Midbrain (tissue), 1 donor: Measurements from ENCODE around the gene FAM72B.
A peak's percentile ranks its signal among the peaks of the same experiment; 100 is the strongest.
"Not testable (repeated sequence)": the region's sequence is repeated elsewhere in the genome, so short reads cannot be mapped to it uniquely, and the experiment has no call there.

Experiments
- DNase-seq: peaks from one replicate; lab custom pipeline; 2025; lab: John Stamatoyannopoulos, UW

Gene FAM72B

GRCh38 chr1:121200232-121200631 is 16.1 kb upstream of the FAM72B start:
- not testable (repeated sequence) for DNase-seq

- not testable (repeated sequence) for DNase-seq
These were observed 15.6 kb upstream of the FAM72B start for GRCh38 chr1:121199763-121200162.

DNA sequence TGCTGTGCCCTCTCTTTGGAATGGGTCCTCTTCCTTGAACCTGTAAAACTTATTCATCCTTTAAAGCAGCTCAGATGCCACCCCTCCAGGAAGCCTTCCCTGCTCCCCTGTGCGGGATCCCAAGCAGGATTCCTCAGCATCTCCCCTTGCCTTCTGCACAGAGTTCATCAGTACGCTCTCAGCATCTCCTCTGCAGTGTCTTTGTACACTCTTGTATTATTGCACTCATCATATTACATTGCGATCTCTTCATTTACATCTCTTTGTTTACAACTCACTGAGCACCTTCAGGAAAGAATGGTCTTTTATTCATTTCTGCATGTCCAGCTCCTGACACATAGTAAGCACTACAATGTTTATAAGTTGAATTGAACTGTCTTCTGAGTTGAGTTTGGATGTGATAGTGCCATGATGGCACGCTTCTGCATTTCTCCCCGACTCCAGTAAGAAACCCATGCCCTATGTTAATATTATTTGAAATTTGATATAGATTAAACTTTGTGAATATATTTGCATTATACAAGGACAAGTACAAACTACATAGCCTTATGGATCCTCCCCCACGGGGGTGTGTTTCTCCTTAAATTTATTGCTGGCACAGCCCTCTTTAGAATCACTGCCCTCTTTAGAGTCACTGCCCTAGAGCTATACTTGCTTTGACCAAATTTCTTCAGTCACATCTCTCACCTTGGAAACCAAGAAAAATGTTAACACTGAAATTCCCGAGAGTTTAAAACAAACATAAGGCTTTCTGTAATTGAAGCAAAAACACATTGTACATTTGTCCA is 13.1 kb upstream of the FAM72B start:
- DNase-seq, result not testable (repeated sequence)

DNA sequence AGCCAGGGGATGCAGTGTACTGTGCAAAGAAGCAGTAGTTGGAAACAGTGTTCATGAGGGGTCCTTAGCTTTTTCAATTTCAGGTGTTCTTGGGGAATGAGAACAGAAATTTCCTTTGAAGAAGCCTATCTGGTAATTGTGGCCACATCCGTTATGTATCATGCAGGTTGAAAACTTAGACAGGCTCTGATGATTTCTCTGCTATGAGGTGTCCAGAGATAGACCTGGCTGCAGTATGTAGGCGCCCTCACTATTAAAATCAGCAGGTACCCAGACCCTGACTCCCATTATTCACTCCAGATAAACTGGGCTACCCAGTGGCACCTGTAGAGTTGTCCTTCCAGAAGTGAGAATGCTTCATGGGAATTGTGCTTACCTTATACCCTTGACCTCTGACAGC is 8.4 kb upstream of the FAM72B start:
- not testable (repeated sequence) for DNase-seq

DNA sequence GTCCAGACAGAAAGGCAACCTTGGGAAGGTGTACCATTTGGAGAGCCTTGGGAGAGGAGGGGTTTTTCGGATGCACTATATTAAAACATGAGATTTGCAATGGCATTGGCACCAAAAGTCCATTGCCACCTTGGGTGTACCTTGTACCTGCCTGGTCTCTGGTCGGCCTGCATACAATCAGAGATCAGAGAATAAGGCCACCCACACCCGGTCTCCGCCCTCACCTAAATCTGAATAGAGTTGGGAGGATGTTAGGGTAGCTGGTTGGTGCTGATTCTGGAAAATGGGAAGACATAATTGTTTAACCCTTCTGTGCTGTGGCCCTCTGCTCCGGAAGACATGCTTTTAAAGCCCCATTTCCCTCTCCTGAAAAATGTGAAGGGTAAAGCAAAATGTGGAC is 3.8 kb upstream of the FAM72B start:
- DNase-seq, result not testable (repeated sequence)

DNA sequence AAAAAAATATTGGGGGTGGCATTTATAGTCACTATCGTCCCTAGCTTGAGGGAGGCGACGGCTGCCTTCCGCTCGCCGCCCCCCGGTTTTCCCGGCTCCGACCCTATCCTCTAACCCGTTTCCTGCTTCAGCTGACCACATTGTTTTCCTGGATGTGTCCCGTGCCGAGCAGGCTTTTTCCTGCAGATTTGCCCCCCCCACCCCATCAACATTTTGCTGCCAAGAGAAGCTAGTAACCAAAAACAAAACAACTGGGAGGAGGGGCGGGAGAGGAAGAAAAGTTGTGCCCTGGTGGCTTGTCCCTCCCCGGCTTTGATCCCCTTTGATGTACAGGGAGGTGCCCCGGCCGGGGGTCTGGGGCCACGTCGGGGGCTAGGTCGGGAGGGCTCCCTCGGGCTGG is 2.1 kb upstream of the FAM72B start:
- DNase-seq, result not testable (repeated sequence)

DNA sequence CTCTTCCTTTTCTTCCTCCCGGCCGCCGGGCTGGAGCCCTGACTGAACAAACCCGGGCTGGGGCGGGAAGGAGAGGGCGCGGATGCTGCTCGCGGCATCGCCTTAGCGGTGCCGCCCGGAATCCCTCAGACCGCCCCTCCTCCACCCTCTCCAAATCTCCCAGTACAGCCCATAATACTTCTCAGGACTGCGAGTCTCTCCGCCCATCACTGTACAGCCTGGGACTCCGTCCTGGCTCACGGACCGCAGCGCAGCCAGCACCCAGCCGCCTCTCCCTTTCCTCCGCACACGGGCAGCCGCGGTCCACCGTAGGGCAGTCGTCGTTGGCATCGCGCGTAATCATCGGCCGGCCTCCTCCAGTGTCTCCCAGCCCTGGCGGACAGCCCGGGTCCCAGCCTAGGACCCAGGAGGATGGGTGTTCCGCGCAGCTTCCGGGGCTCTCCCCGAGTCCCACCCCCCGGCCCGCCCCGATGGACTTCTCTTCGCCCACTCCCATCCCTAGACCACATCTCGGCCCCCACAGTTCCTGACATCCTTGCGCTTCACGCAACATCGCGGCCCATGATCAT is 1.1 kb upstream of the FAM72B start:
- not testable (repeated sequence) for DNase-seq

DNA sequence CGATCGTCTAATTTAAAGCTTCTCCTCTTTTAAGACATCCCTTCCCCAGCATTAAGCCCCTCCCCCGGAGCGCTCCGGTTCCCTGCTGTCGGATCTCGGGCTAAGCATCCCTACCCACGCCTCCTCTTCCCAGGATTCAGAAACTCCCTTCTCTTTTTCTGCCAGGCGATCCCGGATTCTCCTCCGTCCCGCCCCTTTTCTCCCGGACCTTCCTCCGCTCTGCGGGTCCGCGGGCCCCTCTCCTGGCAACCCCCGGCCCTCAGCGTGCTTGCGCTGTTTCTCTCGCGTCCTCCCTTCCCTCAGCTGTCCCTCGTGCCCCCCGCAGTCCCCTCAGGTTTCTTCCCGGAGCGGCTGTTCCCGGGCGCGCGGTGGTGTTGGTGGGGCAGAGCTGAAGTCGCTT is 273 bp downstream of the FAM72B start:
- not testable (repeated sequence) for DNase-seq

DNA sequence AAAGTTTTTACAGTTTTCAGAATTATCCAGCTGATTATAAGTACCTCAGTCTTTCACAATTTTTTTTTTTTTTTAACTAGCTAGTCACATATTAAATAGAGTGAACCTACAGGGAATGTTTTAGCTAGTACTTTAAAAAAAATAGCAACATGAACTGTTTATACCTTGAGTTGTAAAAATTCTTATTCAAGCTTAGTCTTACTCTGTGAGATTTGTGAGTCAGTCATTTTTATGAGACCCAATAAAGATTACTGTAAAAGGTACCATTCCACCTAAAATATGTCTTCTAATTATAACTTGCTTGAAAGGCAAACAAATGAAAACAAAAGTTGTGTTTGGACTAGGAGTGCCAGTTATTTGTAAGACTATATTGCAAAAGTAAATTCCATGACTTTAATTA is 5.9 kb downstream of the FAM72B start:
- DNase-seq, result not testable (repeated sequence)

GRCh38 chr1:121176649-121177048 is 7.5 kb downstream of the FAM72B start:
- not testable (repeated sequence) for DNase-seq

DNA sequence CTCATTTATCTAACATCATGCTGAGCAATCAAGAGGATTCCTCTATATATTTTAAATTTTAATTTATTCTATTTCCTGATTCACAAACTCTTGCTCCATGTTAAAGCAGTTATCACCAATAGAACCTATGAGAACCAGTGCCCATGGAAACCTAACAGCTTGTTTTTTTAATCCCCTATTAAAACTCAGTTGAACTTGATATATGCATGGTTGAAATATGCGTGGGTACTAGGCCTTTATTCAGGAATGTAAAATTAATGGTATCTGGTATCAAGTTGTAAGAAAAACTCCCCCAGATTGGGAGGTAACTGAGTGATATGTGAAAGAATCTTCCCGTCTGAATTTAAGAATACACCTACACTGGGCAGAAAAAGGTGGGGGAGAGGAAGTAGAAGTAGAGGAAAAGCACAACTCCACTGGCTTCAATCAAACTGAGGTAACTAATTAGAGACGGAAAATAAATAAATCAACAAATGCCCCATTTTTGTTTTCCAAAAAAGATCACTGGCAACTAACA is 15.9 kb downstream of the FAM72B start:
- not testable (repeated sequence) for DNase-seq

DNA sequence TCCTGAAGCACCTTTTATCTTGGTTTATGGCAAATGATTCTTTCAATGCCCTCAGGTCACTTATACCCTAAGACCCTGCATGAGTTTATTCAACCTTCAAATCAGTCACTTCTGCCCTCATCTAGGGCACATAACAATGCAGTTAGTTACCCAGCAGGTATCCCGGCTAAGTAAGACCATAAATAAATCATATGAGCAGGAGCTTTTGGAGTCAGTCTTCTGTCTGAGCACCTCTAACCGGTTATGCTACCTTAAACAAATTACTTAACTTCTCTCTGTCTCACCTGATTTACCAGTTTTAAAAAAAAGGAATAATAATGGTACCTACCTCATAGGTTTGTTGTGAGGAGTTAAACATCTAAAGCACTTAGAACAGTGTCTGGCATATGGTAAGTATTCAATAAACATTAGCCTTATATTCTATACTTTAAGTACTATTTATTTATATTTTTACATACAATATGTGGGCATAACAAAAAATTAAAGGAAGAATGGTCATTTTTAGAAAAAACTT is 16.9 kb downstream of the FAM72B start:
- not testable (repeated sequence) for DNase-seq

DNA sequence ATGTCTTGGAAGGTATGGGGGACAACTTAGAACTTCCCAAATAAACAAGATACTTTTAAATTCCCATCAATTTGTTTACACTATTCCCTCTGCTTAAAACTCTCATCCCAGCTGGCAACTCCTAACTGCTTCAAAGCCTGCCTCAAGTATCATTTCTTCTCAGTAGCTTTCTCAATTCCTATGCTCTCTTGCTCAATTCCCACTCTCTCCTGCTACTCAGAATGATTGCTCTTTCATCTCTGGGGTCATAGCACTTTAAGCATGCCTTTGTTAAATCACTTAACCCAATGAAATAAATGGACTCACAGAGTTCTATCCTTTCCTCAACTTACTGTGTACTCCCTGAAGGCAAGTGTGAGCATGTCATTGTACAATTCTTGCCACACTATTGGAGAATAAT is 18.8 kb downstream of the FAM72B start:
- DNase-seq, result not testable (repeated sequence)

GRCh38 chr1:121163850-121164757 is 20.0 kb downstream of the FAM72B start:
- DNase-seq, result not testable (repeated sequence)

DNA sequence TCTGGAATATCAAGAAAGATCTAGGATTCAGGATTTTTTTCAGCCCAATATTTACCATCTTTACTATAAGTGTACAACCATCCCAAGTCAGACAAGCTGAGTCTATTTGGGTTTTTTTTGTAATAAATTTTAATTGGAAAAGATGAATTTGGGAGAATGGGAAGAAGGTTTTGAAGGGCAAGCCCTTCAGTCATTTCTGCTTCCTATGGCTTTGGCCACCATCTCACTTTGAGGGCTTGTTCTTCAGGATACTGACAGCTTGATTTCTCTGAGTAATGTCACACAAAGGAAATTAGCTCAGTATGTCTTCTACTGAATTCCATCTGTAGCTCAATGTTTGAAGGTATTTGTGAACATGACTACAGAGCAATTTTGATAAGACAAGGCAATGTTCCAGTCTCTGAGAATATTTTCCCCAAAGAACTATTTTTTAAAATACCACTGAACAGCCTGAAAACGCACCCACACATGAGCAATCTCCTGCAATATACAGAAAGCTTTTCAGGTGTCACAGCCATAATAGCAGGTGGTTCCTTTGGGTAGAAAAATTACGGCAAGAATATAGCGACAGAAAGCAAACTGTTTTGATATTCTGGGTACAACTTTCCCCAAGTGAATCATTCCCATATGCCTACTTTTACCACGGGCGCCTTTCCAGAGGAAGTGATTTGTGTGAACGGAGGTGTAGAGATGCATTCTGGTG is 22.8 kb downstream of the FAM72B start:
- DNase-seq, result not testable (repeated sequence)

DNA sequence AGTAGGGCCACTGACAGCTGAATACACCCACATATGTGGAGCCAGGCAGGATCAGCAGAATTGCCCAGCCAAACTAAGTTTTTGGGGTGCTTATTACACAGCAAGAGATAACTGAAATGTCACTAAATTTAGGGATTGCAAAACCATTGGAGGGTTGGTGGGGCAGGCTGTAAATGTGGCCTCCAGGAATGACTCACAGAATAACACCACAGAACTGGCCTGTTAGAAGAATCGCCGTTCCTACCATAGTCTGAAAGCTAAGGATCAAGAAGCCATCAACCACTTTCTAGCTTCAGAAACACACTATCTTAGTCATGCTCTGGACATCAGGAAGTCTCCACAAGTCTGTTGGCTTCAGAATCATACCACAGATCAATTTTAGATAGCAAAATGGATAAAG is 24.0 kb downstream of the FAM72B start:
- DNase-seq, result not testable (repeated sequence)

DNA sequence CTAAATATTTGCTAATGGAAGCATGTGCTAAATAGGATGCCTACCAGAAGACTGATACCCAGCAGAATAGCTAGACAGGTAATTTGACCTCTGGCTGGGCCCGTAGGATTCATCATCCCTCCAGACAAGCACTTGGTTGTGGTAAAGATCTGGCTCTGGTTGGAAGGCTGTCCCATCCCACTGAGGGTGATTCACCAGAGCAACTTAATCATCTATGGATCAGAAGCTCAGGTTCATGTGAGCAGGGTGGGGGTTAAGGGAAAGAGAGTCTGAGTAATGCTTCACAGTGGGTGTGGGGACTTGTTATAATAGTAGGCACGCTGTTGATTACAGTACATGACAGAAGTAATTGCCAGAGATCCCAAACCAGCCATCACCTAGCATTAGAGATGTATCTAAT is 26.5 kb downstream of the FAM72B start:
- not testable (repeated sequence) for DNase-seq

DNA sequence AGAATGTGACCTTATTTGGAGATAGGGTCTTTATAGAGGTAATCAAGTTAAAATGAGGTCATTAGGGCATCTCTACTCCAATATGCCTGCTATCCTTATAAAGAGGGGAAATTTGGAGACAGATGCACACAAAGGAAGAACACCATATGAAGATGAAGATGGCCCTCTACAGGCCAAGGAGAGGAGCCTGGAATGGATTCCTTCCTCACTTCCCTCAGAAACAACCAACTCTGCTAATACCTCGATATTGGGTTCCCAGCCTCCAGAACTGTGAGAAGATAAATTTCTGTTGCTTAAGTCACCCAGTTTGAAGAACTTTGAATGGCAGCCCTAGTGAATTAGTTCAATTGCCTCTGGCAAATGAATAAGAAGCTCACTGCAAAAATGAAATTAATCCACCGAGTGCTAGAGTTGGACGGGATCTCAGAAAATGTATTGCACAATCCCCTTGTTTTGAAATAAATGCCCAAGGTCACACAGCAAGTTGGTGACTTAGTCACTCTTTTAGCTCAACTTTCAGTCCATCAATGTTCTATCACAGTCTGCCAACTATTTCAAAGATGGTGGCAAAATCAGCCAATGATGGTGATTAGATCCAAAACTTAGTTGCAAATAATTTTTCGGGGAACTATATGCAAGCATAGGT is 27.1 kb downstream of the FAM72B start:
- not testable (repeated sequence) for DNase-seq

GRCh38 chr1:121155671-121156358 is 28.3 kb downstream of the FAM72B start:
- peak; percentile 7 for DNase-seq

DNA sequence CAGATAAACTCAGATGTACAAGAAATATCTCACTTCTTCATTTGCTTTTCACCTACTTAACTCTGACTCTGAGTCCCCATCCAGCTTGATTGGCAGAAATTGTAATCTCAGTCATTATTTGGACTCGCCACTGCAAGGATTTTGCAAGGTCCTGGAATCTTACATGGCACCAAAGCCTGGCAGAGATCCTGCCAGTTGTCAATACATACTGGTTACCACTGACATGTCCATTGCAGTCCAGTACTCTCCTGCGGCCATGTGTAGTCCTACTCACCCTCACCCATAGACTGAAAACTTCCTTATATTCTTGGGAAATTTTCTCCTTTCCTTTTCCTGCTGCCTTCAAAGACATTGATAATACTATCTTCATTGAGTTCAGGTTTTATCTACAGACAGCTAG is 29.3 kb downstream of the FAM72B start:
- not testable (repeated sequence) for DNase-seq
